ENCODE results near the gene SCLT1. TPM values are rescaled to one million over a fixed set of nuclear protein-coding genes. Genes with fewer than 3 reads are reported as not detected.

Gene SCLT1
- total RNA-seq, 1 experiment from 2014 or later = 24.1 TPM

DNA sequence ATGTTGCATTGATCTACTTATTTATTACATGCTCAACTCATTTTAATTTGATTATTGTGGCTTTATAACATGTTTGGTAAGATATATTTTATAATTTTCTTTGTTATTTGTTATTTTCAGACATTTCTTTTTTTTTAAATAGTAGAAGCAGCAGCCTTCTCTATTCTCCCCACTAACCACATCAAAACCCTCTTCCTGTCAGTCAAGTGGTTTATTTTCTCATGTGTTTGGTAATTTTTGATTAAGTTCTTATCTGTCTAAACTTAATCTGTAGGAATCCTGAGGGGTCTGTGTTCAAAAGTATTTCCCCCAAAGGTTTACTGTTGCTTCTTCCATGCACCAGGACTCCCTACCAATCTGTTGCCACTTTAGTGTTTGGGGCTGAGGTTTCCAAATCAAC is 131.9 kb downstream of the SCLT1 start:
- no peaks in the 10 kb centered on the region for H3K27me3 ChIP-seq (replicated peaks; ENCODE audit: insufficient read depth, low read depth, low read length, poor library complexity)
- intact Hi-C loops (cut with micrococcal nuclease; ENCODE audit: unreplicated experiment) = no loop called here
- no TSS peak for BruUV-seq (replicated peaks)
- H3K9me3 ChIP-seq (ENCODE audit: low read depth, low read length, poor library complexity, severe bottlenecking) = no peaks in the 10 kb centered on the region
- DNase-seq (ENCODE audit: low spot score) = no peak
- H3K4me1 ChIP-seq (ENCODE audit: insufficient read depth, low read length, poor library complexity, severe bottlenecking) = no peaks in the 10 kb centered on the region
- H3K4me3 ChIP-seq (ENCODE audit: low read depth, low read length, poor library complexity, severe bottlenecking) = no peak overlapping the region
- H3K36me3 ChIP-seq (ENCODE audit: insufficient read depth, low read length, poor library complexity, severe bottlenecking) = peaks cover 4% of the 10 kb centered on the region
- no peak overlapping the region for H3K27ac ChIP-seq (ENCODE audit: low read depth, low read length, poor library complexity, severe bottlenecking)
- ChIA-PET POLR2A (ENCODE audit: low non-redundant PET) (no interaction called here), CTCF (no interaction called here)
- TF ChIP-seq, protein P1, sequence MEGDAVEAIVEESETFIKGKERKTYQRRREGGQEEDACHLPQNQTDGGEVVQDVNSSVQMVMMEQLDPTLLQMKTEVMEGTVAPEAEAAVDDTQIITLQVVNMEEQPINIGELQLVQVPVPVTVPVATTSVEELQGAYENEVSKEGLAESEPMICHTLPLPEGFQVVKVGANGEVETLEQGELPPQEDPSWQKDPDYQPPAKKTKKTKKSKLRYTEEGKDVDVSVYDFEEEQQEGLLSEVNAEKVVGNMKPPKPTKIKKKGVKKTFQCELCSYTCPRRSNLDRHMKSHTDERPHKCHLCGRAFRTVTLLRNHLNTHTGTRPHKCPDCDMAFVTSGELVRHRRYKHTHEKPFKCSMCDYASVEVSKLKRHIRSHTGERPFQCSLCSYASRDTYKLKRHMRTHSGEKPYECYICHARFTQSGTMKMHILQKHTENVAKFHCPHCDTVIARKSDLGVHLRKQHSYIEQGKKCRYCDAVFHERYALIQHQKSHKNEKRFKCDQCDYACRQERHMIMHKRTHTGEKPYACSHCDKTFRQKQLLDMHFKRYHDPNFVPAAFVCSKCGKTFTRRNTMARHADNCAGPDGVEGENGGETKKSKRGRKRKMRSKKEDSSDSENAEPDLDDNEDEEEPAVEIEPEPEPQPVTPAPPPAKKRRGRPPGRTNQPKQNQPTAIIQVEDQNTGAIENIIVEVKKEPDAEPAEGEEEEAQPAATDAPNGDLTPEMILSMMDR (conservative IDR thresholded peaks at IDR 0.05; ENCODE audit: low read depth, low read length) = no peak
- no peak for TF ChIP-seq EZH2 (IDR thresholded peaks at IDR 0.05; ENCODE audit: borderline replicate concordance, low read depth, low read length, poor library complexity, severe bottlenecking)

DNA sequence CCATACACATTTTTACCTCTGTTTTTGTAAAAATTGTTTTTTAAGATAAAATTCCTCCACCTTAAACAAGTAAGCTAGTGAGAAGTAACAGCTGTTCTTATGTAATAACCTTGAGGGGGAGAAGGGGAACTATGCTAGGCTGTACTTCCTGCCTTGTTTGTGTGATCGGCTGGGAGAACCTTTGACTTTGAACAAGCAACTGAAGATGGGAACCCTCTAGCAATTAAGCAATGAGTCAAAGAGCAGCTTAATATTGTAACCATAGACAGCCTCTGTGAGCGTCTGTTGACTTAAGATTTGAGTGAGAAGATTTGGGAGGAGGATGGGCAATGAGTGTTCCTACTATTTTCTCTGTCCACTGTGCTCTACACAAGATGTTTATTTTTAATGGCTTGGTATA is 135.1 kb downstream of the SCLT1 start:
- DNase-seq (ENCODE audit: low spot score) = no peak
- POLR2A ChIA-PET (ENCODE audit: low non-redundant PET) = no interaction called here
- intact Hi-C loops (cut with micrococcal nuclease; ENCODE audit: unreplicated experiment) = no loop called here
- no peak overlapping the region for H3K27ac ChIP-seq (ENCODE audit: low read depth, low read length, poor library complexity, severe bottlenecking)
- H3K4me3 ChIP-seq (ENCODE audit: low read depth, low read length, poor library complexity, severe bottlenecking) = no peak overlapping the region
- H3K4me1 ChIP-seq (ENCODE audit: insufficient read depth, low read length, poor library complexity, severe bottlenecking) = peaks cover 8% of the 10 kb centered on the region
- H3K27me3 ChIP-seq (replicated peaks; ENCODE audit: insufficient read depth, low read depth, low read length, poor library complexity) = no peaks in the 10 kb centered on the region
- no peaks in the 10 kb centered on the region for H3K9me3 ChIP-seq (ENCODE audit: low read depth, low read length, poor library complexity, severe bottlenecking)
- CTCF ChIA-PET = no interaction called here
- H3K36me3 ChIP-seq (ENCODE audit: insufficient read depth, low read length, poor library complexity, severe bottlenecking) = peaks cover 4% of the 10 kb centered on the region
- BruUV-seq (replicated peaks) = no TSS peak
- TF ChIP-seq, protein P1 (conservative IDR thresholded peaks at IDR 0.05; ENCODE audit: low read depth, low read length) = no peak
- no peak for TF ChIP-seq EZH2 (IDR thresholded peaks at IDR 0.05; ENCODE audit: borderline replicate concordance, low read depth, low read length, poor library complexity, severe bottlenecking)

DNA sequence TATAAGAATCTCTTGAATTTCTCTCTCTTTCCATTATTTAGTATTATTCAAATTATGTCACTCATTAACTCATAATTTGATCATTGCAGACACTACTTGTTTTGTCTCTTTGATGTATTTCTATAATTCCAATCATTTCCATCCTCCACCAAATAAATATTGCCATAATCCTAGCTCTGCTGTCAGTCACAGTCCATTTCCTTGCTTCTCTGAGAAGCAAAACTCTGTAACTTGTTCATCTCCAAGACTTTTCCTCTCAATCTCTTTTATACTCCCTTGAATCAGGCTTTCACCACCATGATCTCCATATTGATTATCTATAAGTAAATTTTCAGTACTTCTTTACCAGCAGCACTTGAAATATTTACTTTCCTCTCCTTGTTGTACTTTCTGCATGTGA is 135.9 kb downstream of the SCLT1 start:
- no TSS peak for BruUV-seq (replicated peaks)
- Histone ChIP-seq H3K36me3 (ENCODE audit: insufficient read depth, low read length, poor library complexity, severe bottlenecking) (peaks cover 4% of the 10 kb centered on the region), H3K4me1 (ENCODE audit: insufficient read depth, low read length, poor library complexity, severe bottlenecking) (peaks cover 8% of the 10 kb centered on the region), H3K4me3 (ENCODE audit: low read depth, low read length, poor library complexity, severe bottlenecking) (no peak overlapping the region), H3K27me3 (replicated peaks; ENCODE audit: insufficient read depth, low read depth, low read length, poor library complexity) (no peaks in the 10 kb centered on the region), H3K27ac (ENCODE audit: low read depth, low read length, poor library complexity, severe bottlenecking) (no peak overlapping the region), H3K9me3 (ENCODE audit: low read depth, low read length, poor library complexity, severe bottlenecking) (no peaks in the 10 kb centered on the region)
- DNase-seq (ENCODE audit: low spot score) = no peak
- no peak for TF ChIP-seq EZH2 (IDR thresholded peaks at IDR 0.05; ENCODE audit: borderline replicate concordance, low read depth, low read length, poor library complexity, severe bottlenecking)
- TF ChIP-seq, protein P1 (conservative IDR thresholded peaks at IDR 0.05; ENCODE audit: low read depth, low read length) = no peak
- ChIA-PET CTCF (no interaction called here), POLR2A (ENCODE audit: low non-redundant PET) (no interaction called here)
- intact Hi-C loops (cut with micrococcal nuclease; ENCODE audit: unreplicated experiment) = no loop called here

Measured in A673 (cell line).